Pons (tissue), 1 donor: ENCODE results near the gene PPP1R14B.

Experiments
- DNase-seq: peaks from one replicate; pipeline ENCODE4 v3.0.0-alpha.2; 2016; ENCODE audit warnings: low spot score

The PPP1R14B gene

GRCh38 chr11:64246871-64247728 is at the start of gene PPP1R14B:
PPP1R14B (minus strand) TSS chr11:64246943; CDS start chr11:64246673, 270 bp downstream.
- DNase-seq, result no peak

- no peak for DNase-seq
These were observed 49.5 kb upstream of the PPP1R14B start for GRCh38 chr11:64296236-64296635.

GRCh38 chr11:64295760-64296159 is 49.0 kb upstream of the PPP1R14B start:
- no peak for DNase-seq

GRCh38 chr11:64294774-64295173 is 48.0 kb upstream of the PPP1R14B start:
- DNase-seq, result no peak

GRCh38 chr11:64292460-64293254 is 45.9 kb upstream of the PPP1R14B start:
- no peak for DNase-seq

GRCh38 chr11:64291752-64292459 is 45.2 kb upstream of the PPP1R14B start:
- no peak for DNase-seq

- DNase-seq, result no peak
These were observed 44.6 kb upstream of the PPP1R14B start, which contains the start of gene KCNK4 for GRCh38 chr11:64291262-64291751. KCNK4 (plus strand) TSS chr11:64291302; CDS start chr11:64293019, 1,717 bp downstream.

- DNase-seq, result no peak
These were observed 43.9 kb upstream of the PPP1R14B start for GRCh38 chr11:64290352-64291261.

- no peak for DNase-seq
These were observed 42.3 kb upstream of the PPP1R14B start for GRCh38 chr11:64289002-64289564.

GRCh38 chr11:64288353-64288750 is 41.6 kb upstream of the PPP1R14B start:
- DNase-seq, result no peak

- no peak for DNase-seq
These were observed 41.1 kb upstream of the PPP1R14B start for GRCh38 chr11:64287676-64288352.

GRCh38 chr11:64286801-64287159 is 40.0 kb upstream of the PPP1R14B start:
- no peak for DNase-seq

GRCh38 chr11:64285885-64286800 is 39.4 kb upstream of the PPP1R14B start:
- DNase-seq, result no peak

GRCh38 chr11:64284962-64285884 is 38.5 kb upstream of the PPP1R14B start, which contains the start of gene GPR137:
GPR137 (plus strand) TSS chr11:64285848; CDS start chr11:64286525, 677 bp downstream.
- peak; percentile 77 for DNase-seq

GRCh38 chr11:64284048-64284961 is 37.6 kb upstream of the PPP1R14B start, which contains the start of gene BAD:
BAD (minus strand) TSS chr11:64284665; CDS start chr11:64284368, 297 bp downstream.
- peak; percentile 96 for DNase-seq

GRCh38 chr11:64283092-64283491 is 36.3 kb upstream of the PPP1R14B start:
- no peak for DNase-seq
